IMR-90 (cell line): ENCODE results near the gene ST7. TPM values are rescaled to one million over a fixed set of nuclear protein-coding genes. Genes with fewer than 3 reads are reported as not detected.

Source experiments
- ATAC-seq: fragments of 200-7000 bp; cut with Tn5 transposase; 2 replicates; pipeline ENCODE4 v1.9.1; 2020; ENCODE audit warnings: low read depth, mild to moderate bottlenecking, moderate library complexity
- BruUV-seq: library from RNA; stranded (reverse); fragments of 400-500 nt; replicated peaks from 2 replicates; lab custom pipeline; 2021; lab: Mats Ljungman, UMichigan
- CTCF ChIA-PET: fragments of 300-600 bp; formaldehyde crosslinking; extraction: SDS; loops from one replicate; lab custom pipeline; 2021; ENCODE audit warnings: antibody characterized with exemption; lab: Yijun Ruan, JAX
- POLR2A ChIA-PET: fragments of 300-600 bp; sonication (Branson Sonifier 250); formaldehyde crosslinking; loops from one replicate; lab custom pipeline; 2022; ENCODE audit warnings: antibody characterized with exemption; ENCODE audit not compliant: unreplicated experiment; lab: Charles Lee
- DNase-seq: peaks from one replicate; pipeline ENCODE4 v3.0.0; 2013
- H2AFZ ChIP-seq: replicated peaks from 2 replicates; pipeline ENCODE3; 2013; ENCODE audit warnings: low read length, mild to moderate bottlenecking; ENCODE audit not compliant: poor library complexity
- H2AK5ac ChIP-seq: 2 replicates; pipeline ENCODE4 v1.6.1; 2013; ENCODE audit warnings: low read depth, low read length, inconsistent platforms
- H2AK9ac ChIP-seq: replicated peaks from 2 replicates; pipeline ENCODE3; 2013; ENCODE audit warnings: mild to moderate bottlenecking, low read depth, low read length, moderate library complexity; ENCODE audit not compliant: poor library complexity
- H2BK120ac ChIP-seq: 2 replicates; pipeline ENCODE4 v1.6.1; 2013; ENCODE audit warnings: low read depth, low read length, inconsistent platforms
- H2BK15ac ChIP-seq: 3 replicates; pipeline ENCODE4 v1.6.1; 2013; ENCODE audit warnings: low read depth, low read length, inconsistent platforms
- H2BK20ac ChIP-seq: 2 replicates; pipeline ENCODE4 v1.6.1; 2013; ENCODE audit warnings: low read depth, mild to moderate bottlenecking, inconsistent platforms, low read length, moderate library complexity
- H2BK5ac ChIP-seq: 2 replicates; pipeline ENCODE4 v1.6.1; 2013; ENCODE audit warnings: mild to moderate bottlenecking, low read depth, low read length, inconsistent platforms; ENCODE audit not compliant: poor library complexity, severe bottlenecking
- H3K14ac ChIP-seq: replicated peaks from 2 replicates; pipeline ENCODE4 v1.6.1; 2013; ENCODE audit warnings: low read depth, low read length, inconsistent platforms
- H3K18ac ChIP-seq: 2 replicates; pipeline ENCODE4 v1.6.1; 2013; ENCODE audit warnings: low read depth, low read length, control low read depth
- H3K23ac ChIP-seq: 2 replicates; pipeline ENCODE4 v1.6.1; 2013; ENCODE audit warnings: low read depth, low read length, inconsistent platforms
- H3K27ac ChIP-seq: 2 replicates; pipeline ENCODE4 v1.5.1; 2013; ENCODE audit warnings: mild to moderate bottlenecking, control low read depth, low read length; ENCODE audit not compliant: insufficient read depth
- H3K27me3 ChIP-seq: 2 replicates; pipeline ENCODE4 v1.6.1; 2013; ENCODE audit warnings: low read length; ENCODE audit not compliant: control insufficient read depth, insufficient read depth
- H3K36me3 ChIP-seq: 2 replicates; pipeline ENCODE4 v1.6.1; 2013; ENCODE audit warnings: low read length, mixed read lengths; ENCODE audit not compliant: control insufficient read depth, insufficient read depth
- H3K4ac ChIP-seq: 2 replicates; pipeline ENCODE4 v1.6.1; 2013; ENCODE audit warnings: low read depth, low read length, inconsistent platforms
- H3K4me1 ChIP-seq: 2 replicates; pipeline ENCODE4 v1.6.1; 2013; ENCODE audit warnings: low read length, mixed read lengths; ENCODE audit not compliant: control insufficient read depth, insufficient read depth
- H3K4me2 ChIP-seq: 2 replicates; pipeline ENCODE4 v1.6.1; 2013; ENCODE audit warnings: low read depth, mild to moderate bottlenecking, control low read depth, low read length, moderate library complexity
- H3K4me3 ChIP-seq: 2 replicates; pipeline ENCODE4 v1.5.1; 2013; ENCODE audit warnings: low read depth, mild to moderate bottlenecking, control low read depth, low read length, moderate library complexity; ENCODE audit not compliant: insufficient read depth
- H3K56ac ChIP-seq: 2 replicates; pipeline ENCODE4 v1.6.1; 2013; ENCODE audit warnings: low read length, inconsistent platforms; ENCODE audit not compliant: insufficient read depth; ENCODE audit errors: extremely low read depth
- H3K79me1 ChIP-seq, 2 experiments: 2 replicates each; pipeline ENCODE4 v1.6.1; 2013; ENCODE audit warnings: low read length in 2 of 2, inconsistent platforms in 1 of 2, low read depth in 1 of 2
- H3K9ac ChIP-seq: 2 replicates; pipeline ENCODE4 v1.6.1; 2013; ENCODE audit warnings: low read depth, low read length, control low read depth
- H3K9me1 ChIP-seq: 2 replicates; pipeline ENCODE4 v1.6.1; 2013; ENCODE audit warnings: low read length, inconsistent platforms; ENCODE audit not compliant: insufficient read depth
- H3K9me3 ChIP-seq: 2 replicates; pipeline ENCODE4 v1.6.1; 2013; ENCODE audit warnings: low read length; ENCODE audit not compliant: control insufficient read depth, insufficient read depth
- H4K20me1 ChIP-seq: 2 replicates; pipeline ENCODE4 v1.6.1; 2013; ENCODE audit warnings: low read length, inconsistent platforms; ENCODE audit not compliant: insufficient read depth
- H4K5ac ChIP-seq: 2 replicates; pipeline ENCODE4 v1.6.1; 2013; ENCODE audit warnings: mild to moderate bottlenecking, low read depth, low read length, control low read depth
- H4K8ac ChIP-seq, 2 experiments: 2 replicates each; pipeline ENCODE4 v1.6.1; 2013; ENCODE audit warnings: low read depth in 2 of 2, low read length in 2 of 2, control low read depth in 1 of 2, inconsistent platforms in 1 of 2
- H4K91ac ChIP-seq: 2 replicates; pipeline ENCODE4 v1.6.1; 2013; ENCODE audit warnings: low read depth, low read length, inconsistent platforms; ENCODE audit not compliant: insufficient read depth
- CEBPB ChIP-seq: IDR thresholded peaks from 2 replicates; pipeline ENCODE4 v1.6.1; 2012; ENCODE audit warnings: low read depth, low read length, improper control_type of control experiment
- CHD1 ChIP-seq: IDR thresholded peaks from 2 replicates; pipeline ENCODE4 v1.6.1; 2012; ENCODE audit warnings: low read depth, low read length, improper control_type of control experiment
- FOS ChIP-seq: fragments of 150-350 bp; IDR thresholded peaks from 2 replicates; pipeline ENCODE4 v1.6.1; 2016; ENCODE audit warnings: low read depth, low read length
- SMC3 ChIP-seq: fragments of 150-350 bp; IDR thresholded peaks from 2 replicates; pipeline ENCODE4 v1.6.1; 2016; ENCODE audit warnings: low read depth, mild to moderate bottlenecking, antibody characterized with exemption, low read length, moderate library complexity
- USF2 ChIP-seq: fragments of 150-350 bp; IDR thresholded peaks from 2 replicates; pipeline ENCODE4 v1.6.1; 2017; ENCODE audit warnings: mild to moderate bottlenecking, antibody characterized with exemption, low read length, low read depth
- WGBS, 2 experiments: methylation state at CpG; one replicate each; pipeline versions ENCODE4 v1.1.5 to v1.1.7; 2013; ENCODE audit warnings: missing lambda C conversion rate in 2 of 2; ENCODE audit not compliant: insufficient read length in 1 of 2; ENCODE audit errors: extremely low coverage in 2 of 2; 5-methylcytosine and 5-hydroxymethylcytosine counted together
- dilution Hi-C: fragments of 300-500 bp; cut with HindIII; formaldehyde crosslinking; loops from one replicate; pipeline ENCODE4 v1.14.3; 2018; ENCODE audit warnings: low sequenced_read_pairs; ENCODE audit not compliant: unreplicated experiment
- in situ Hi-C: fragments of 300-500 bp; cut with MboI; formaldehyde crosslinking; loops from 3 replicates; pipeline ENCODE4 v1.14.3; 2019; ENCODE audit warnings: low sequenced_read_pairs, inconsistent platforms, mixed read lengths
- intact Hi-C: fragments of 100-400 bp; cut with micrococcal nuclease; formaldehyde crosslinking; loops from 2 replicates; pipeline ENCODE4 v1.10.0; 2022
- polyA plus RNA-seq, 3 experiments: library from polyadenylated mRNA; depleted of rRNA; stranded (reverse); fragments of >200 nt; gene quantifications; 2 replicates each; pipeline ENCODE4 v1.2.3, GENCODE V29; 2012; ENCODE audit warnings: low replicate concordance in 1 of 3
- total RNA-seq: library from RNA; depleted of rRNA; stranded (reverse); fragments of >200 nt; gene quantifications from 2 replicates; pipeline ENCODE4 v1.2.3, GENCODE V29; 2012
- TF ChIP-seq, protein P1 (sequence below): conservative IDR thresholded peaks from 2 replicates; pipeline ENCODE4 v1.5.1; 2012; ENCODE audit warnings: mild to moderate bottlenecking, low read depth, low read length, improper control_type of control experiment

The ST7 gene
- total and polyA plus RNA-seq, 2 of the 4 experiments (the other 2 are of a cell fraction), result 18.6 to 26.0 TPM

DNA sequence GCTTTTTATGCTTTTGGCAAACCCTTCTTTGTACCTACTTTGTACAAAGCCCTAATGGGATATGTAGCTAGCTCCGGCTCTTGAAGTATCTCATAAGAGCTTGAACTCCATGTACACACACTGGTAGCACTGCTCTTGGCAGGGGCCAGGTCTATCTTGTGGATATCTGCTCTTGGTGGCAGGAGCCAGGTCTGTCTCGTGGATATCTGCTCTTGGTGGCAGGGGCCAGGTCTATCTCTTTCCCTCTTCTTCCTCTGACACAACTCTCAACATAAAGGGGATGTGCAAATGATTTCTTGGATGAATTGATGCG is 277.7 kb downstream of the ST7 start:
- H4K8ac ChIP-seq, result peak overlapping the region; percentile 20 to 92; a peak in 3 of 4 replicates
- no CpG with 5 or more reads among the region's 3 CpGs for WGBS, 2 experiments
- ATAC-seq (no peak), DNase-seq (no peak)
- H4K5ac ChIP-seq, result peak overlapping the region; percentile 98
- intact Hi-C loops, result loop anchor here (2.0 kb wide), 1 partner anchor 20 kb away; no protein-coding TSS in a partner anchor
- H3K9ac ChIP-seq, result peak overlapping the region; percentile 55; the same call in 1 of the 2 replicates
- no peaks in the 10 kb centered on the region for H3K36me3 ChIP-seq
- H4K91ac ChIP-seq, result peak overlapping the region; percentile 97
- peak overlapping the region; percentile 50; the same call in 2 of the 3 replicates for H2BK15ac ChIP-seq
- peak overlapping the region; percentile 35 for H2AFZ ChIP-seq
- dilution Hi-C loops, result no loop called here
- BruUV-seq, result no TSS peak
- H3K79me1 ChIP-seq, result no peaks in the 10 kb centered on the region
- in situ Hi-C loops, result no loop called here
- H3K4me1 ChIP-seq, result peaks cover 18% of the 10 kb centered on the region
- H3K23ac ChIP-seq, result peak overlapping the region; percentile 93
- peak overlapping the region; percentile 96 for H3K14ac ChIP-seq
- H3K27ac ChIP-seq, result peak overlapping the region; percentile 98; the same call in 1 of the 2 replicates
- peak overlapping the region; percentile 99 for H2BK20ac ChIP-seq
- peak overlapping the region; percentile 83 for H2AK5ac ChIP-seq
- H3K56ac ChIP-seq, result peak overlapping the region; percentile 91
- peaks cover 5% of the 10 kb centered on the region for H3K9me1 ChIP-seq
- H3K4ac ChIP-seq, result peak overlapping the region; percentile 98
- ChIA-PET CTCF (interaction anchor here (0.9 to 1.3 kb wide), 2 partner anchors 12 to 18 kb away, joined by 3 to 5 read pairs; no protein-coding TSS in a partner anchor), POLR2A (no interaction called here)
- no peaks in the 10 kb centered on the region for H4K20me1 ChIP-seq
- H3K27me3 ChIP-seq, result no peaks in the 10 kb centered on the region
- peak overlapping the region; percentile 98 for H2BK120ac ChIP-seq
- H3K18ac ChIP-seq, result peak overlapping the region; percentile 98
- H2BK5ac ChIP-seq, result peak overlapping the region; percentile 96
- peak overlapping the region; percentile 17; the same call in 1 of the 2 replicates for H3K4me2 ChIP-seq
- H3K4me3 ChIP-seq, result no peak overlapping the region
- H2AK9ac ChIP-seq, result peak overlapping the region; percentile 94
- no peaks in the 10 kb centered on the region for H3K9me3 ChIP-seq
- TF ChIP-seq FOS (no peak), CHD1 (no peak), SMC3 (no peak), CEBPB (no peak), USF2 (no peak)
- TF ChIP-seq, protein P1, sequence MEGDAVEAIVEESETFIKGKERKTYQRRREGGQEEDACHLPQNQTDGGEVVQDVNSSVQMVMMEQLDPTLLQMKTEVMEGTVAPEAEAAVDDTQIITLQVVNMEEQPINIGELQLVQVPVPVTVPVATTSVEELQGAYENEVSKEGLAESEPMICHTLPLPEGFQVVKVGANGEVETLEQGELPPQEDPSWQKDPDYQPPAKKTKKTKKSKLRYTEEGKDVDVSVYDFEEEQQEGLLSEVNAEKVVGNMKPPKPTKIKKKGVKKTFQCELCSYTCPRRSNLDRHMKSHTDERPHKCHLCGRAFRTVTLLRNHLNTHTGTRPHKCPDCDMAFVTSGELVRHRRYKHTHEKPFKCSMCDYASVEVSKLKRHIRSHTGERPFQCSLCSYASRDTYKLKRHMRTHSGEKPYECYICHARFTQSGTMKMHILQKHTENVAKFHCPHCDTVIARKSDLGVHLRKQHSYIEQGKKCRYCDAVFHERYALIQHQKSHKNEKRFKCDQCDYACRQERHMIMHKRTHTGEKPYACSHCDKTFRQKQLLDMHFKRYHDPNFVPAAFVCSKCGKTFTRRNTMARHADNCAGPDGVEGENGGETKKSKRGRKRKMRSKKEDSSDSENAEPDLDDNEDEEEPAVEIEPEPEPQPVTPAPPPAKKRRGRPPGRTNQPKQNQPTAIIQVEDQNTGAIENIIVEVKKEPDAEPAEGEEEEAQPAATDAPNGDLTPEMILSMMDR, result no peak
